Lower lobe of right lung (tissue), 2 donors: ENCODE results near the gene ASIC1. TPM values are rescaled to one million over a fixed set of nuclear protein-coding genes. Genes with fewer than 3 reads are reported as not detected.

Source experiments
- ATAC-seq, 2 donors: fragments of 200-7000 bp; cut with Tn5 transposase; one replicate each; pipeline ENCODE4 v1.9.1; 2020 to 2022; ENCODE audit warnings: mild to moderate bottlenecking in 2 of 2, moderate library complexity in 2 of 2
- DNase-seq: peaks from one replicate; pipeline ENCODE4 v3.0.0-alpha.2; 2020
- H3K27ac ChIP-seq: fragments of 200-600 bp; one replicate; pipeline ENCODE4 v1.8.0; 2022
- H3K27me3 ChIP-seq: fragments of 200-600 bp; one replicate; pipeline ENCODE4 v1.8.0; 2022; ENCODE audit warnings: low read depth
- H3K36me3 ChIP-seq: fragments of 200-600 bp; one replicate; pipeline ENCODE4 v1.8.0; 2022; ENCODE audit warnings: mild to moderate bottlenecking
- H3K4me1 ChIP-seq: fragments of 200-600 bp; one replicate; pipeline ENCODE4 v1.8.0; 2022
- H3K4me3 ChIP-seq: fragments of 200-600 bp; one replicate; pipeline ENCODE4 v1.8.0; 2022; ENCODE audit warnings: mild to moderate bottlenecking
- H3K9me3 ChIP-seq: fragments of 200-600 bp; one replicate; pipeline ENCODE4 v1.8.0; 2022
- CTCF ChIP-seq: fragments of 200-600 bp; IDR thresholded peaks from one replicate; pipeline ENCODE4 v1.8.0; 2022; ENCODE audit warnings: antibody characterized with exemption, mild to moderate bottlenecking
- intact Hi-C: fragments of 100-400 bp; cut with DNase I; formaldehyde crosslinking; loops from one replicate; pipeline ENCODE4 v1.11.0; 2022
- total RNA-seq: library from RNA; stranded (reverse); fragmentation: NEBNext Ultra II Directional; extraction: Animal tissue kit (Norgen Biotek cat#: 25700); gene quantifications from one replicate; pipeline ENCODE4 v1.2.1, GENCODE V29; 2021
- donor health status: DM: no; HTN: yes; CAD: no; lungs with severe emphysema.

The ASIC1 gene
- total RNA-seq, 1 donor from 2014 or later: 1.6 TPM

GRCh38 chr12:50129290-50129689 lies 71.9 kb downstream of the ASIC1 start:
- H3K36me3 ChIP-seq: peaks cover 93% of the 10 kb centered on the region
- TF ChIP-seq CTCF: no peak
- no peak overlapping the region for H3K4me3 ChIP-seq
- ATAC-seq: no peak
- DNase-seq: no peak
- peaks cover 17% of the 10 kb centered on the region for H3K4me1 ChIP-seq
- H3K27me3 ChIP-seq: no peaks in the 10 kb centered on the region
- intact Hi-C loops: no loop called here
- H3K9me3 ChIP-seq: no peaks in the 10 kb centered on the region
- H3K27ac ChIP-seq: no peak overlapping the region

GRCh38 chr12:50132505-50133135 lies 75.2 kb downstream of the ASIC1 start:
- no peak overlapping the region for H3K4me3 ChIP-seq

More at GRCh38 chr12:50132505-50133135, 75.2 kb downstream of the ASIC1 start:
- peak; percentile 32 for TF ChIP-seq CTCF
- ATAC-seq (no peak), DNase-seq (no peak)
- H3K36me3 ChIP-seq: peaks cover 96% of the 10 kb centered on the region
- H3K27ac ChIP-seq: no peak overlapping the region
- peaks cover 6% of the 10 kb centered on the region for H3K4me1 ChIP-seq
- H3K27me3 ChIP-seq: no peaks in the 10 kb centered on the region
- H3K9me3 ChIP-seq: no peaks in the 10 kb centered on the region
- intact Hi-C loops: no loop called here

Other genes starting within 250 kb of the ASIC1 start
- 24.5 TPM for gene NCKAP5L, start 229.2 kb upstream of the ASIC1 start, total RNA-seq
- 5.1 TPM for gene BCDIN3D, start 214.5 kb upstream of the ASIC1 start, total RNA-seq
- gene FAIM2, start 153.7 kb upstream of the ASIC1 start, total RNA-seq: 2.9 TPM
- gene AQP2, start 106.9 kb upstream of the ASIC1 start, total RNA-seq: not detected
- gene AQP5, start 95.7 kb upstream of the ASIC1 start, total RNA-seq: 6.4 TPM
- 0.09 TPM for gene AQP6, start 84.6 kb upstream of the ASIC1 start, total RNA-seq
- 13.7 TPM for gene RACGAP1, start 32.1 kb upstream of the ASIC1 start, total RNA-seq
- 44.2 TPM for gene SMARCD1, start 27.7 kb downstream of the ASIC1 start, total RNA-seq
- gene GPD1, start 46.4 kb downstream of the ASIC1 start, total RNA-seq: 67.0 TPM
- gene COX14, start 54.6 kb downstream of the ASIC1 start, total RNA-seq: 68.0 TPM
- 37.7 TPM for gene CERS5, start 109.8 kb downstream of the ASIC1 start, total RNA-seq
- 76.6 TPM for gene LIMA1, start 225.9 kb downstream of the ASIC1 start, total RNA-seq